GM21526 (cell line): ENCODE data around the gene TNF.

ENCODE experiments used
- ATAC-seq: cut with Tn5 transposase; IDR thresholded peaks from one replicate; pipeline ENCODE4 v1.9.1; 2021; ENCODE audit warnings: moderate library complexity; ENCODE audit not compliant: unreplicated experiment, low FRiP score

The TNF gene

GRCh38 chr6:31572041-31572911 is 3.1 kb upstream of the TNF start, which contains the start of gene LTA:
TSS of gene LTA (plus strand) at chr6:31572289. CDS start at chr6:31572743, 454 bp downstream.
- peak; percentile 39 for ATAC-seq

DNA sequence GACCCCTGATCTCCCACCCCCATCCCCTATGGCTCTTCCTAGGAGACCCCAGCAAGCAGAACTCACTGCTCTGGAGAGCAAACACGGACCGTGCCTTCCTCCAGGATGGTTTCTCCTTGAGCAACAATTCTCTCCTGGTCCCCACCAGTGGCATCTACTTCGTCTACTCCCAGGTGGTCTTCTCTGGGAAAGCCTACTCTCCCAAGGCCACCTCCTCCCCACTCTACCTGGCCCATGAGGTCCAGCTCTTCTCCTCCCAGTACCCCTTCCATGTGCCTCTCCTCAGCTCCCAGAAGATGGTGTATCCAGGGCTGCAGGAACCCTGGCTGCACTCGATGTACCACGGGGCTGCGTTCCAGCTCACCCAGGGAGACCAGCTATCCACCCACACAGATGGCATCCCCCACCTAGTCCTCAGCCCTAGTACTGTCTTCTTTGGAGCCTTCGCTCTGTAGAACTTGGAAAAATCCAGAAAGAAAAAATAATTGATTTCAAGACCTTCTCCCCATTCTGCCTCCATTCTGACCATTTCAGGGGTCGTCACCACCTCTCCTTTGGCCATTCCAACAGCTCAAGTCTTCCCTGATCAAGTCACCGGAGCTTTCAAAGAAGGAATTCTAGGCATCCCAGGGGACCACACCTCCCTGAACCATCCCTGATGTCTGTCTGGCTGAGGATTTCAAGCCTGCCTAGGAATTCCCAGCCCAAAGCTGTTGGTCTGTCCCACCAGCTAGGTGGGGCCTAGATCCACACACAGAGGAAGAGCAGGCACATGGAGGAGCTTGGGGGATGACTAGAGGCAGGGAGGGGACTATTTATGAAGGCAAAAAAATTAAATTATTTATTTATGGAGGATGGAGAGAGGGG is 1.9 kb upstream of the TNF start:
- no peak for ATAC-seq

- no peak for ATAC-seq
These were observed 981 bp upstream of the TNF start for GRCh38 chr6:31574106-31575061.

DNA sequence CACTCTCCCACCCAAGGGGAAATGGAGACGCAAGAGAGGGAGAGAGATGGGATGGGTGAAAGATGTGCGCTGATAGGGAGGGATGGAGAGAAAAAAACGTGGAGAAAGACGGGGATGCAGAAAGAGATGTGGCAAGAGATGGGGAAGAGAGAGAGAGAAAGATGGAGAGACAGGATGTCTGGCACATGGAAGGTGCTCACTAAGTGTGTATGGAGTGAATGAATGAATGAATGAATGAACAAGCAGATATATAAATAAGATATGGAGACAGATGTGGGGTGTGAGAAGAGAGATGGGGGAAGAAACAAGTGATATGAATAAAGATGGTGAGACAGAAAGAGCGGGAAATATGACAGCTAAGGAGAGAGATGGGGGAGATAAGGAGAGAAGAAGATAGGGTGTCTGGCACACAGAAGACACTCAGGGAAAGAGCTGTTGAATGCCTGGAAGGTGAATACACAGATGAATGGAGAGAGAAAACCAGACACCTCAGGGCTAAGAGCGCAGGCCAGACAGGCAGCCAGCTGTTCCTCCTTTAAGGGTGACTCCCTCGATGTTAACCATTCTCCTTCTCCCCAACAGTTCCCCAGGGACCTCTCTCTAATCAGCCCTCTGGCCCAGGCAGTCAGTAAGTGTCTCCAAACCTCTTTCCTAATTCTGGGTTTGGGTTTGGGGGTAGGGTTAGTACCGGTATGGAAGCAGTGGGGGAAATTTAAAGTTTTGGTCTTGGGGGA is 754 bp downstream of the TNF start:
- ATAC-seq, result no peak

DNA sequence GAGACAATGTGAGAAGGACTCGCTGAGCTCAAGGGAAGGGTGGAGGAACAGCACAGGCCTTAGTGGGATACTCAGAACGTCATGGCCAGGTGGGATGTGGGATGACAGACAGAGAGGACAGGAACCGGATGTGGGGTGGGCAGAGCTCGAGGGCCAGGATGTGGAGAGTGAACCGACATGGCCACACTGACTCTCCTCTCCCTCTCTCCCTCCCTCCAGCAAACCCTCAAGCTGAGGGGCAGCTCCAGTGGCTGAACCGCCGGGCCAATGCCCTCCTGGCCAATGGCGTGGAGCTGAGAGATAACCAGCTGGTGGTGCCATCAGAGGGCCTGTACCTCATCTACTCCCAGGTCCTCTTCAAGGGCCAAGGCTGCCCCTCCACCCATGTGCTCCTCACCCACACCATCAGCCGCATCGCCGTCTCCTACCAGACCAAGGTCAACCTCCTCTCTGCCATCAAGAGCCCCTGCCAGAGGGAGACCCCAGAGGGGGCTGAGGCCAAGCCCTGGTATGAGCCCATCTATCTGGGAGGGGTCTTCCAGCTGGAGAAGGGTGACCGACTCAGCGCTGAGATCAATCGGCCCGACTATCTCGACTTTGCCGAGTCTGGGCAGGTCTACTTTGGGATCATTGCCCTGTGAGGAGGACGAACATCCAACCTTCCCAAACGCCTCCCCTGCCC is 1.7 kb downstream of the TNF start:
- no peak for ATAC-seq

DNA sequence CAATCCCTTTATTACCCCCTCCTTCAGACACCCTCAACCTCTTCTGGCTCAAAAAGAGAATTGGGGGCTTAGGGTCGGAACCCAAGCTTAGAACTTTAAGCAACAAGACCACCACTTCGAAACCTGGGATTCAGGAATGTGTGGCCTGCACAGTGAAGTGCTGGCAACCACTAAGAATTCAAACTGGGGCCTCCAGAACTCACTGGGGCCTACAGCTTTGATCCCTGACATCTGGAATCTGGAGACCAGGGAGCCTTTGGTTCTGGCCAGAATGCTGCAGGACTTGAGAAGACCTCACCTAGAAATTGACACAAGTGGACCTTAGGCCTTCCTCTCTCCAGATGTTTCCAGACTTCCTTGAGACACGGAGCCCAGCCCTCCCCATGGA is 2.2 kb downstream of the TNF start:
- ATAC-seq, result no peak

GRCh38 chr6:31578184-31579118 is 3.1 kb downstream of the TNF start:
- ATAC-seq, result no peak

GRCh38 chr6:31579119-31579505 is 3.7 kb downstream of the TNF start:
- no peak for ATAC-seq

DNA sequence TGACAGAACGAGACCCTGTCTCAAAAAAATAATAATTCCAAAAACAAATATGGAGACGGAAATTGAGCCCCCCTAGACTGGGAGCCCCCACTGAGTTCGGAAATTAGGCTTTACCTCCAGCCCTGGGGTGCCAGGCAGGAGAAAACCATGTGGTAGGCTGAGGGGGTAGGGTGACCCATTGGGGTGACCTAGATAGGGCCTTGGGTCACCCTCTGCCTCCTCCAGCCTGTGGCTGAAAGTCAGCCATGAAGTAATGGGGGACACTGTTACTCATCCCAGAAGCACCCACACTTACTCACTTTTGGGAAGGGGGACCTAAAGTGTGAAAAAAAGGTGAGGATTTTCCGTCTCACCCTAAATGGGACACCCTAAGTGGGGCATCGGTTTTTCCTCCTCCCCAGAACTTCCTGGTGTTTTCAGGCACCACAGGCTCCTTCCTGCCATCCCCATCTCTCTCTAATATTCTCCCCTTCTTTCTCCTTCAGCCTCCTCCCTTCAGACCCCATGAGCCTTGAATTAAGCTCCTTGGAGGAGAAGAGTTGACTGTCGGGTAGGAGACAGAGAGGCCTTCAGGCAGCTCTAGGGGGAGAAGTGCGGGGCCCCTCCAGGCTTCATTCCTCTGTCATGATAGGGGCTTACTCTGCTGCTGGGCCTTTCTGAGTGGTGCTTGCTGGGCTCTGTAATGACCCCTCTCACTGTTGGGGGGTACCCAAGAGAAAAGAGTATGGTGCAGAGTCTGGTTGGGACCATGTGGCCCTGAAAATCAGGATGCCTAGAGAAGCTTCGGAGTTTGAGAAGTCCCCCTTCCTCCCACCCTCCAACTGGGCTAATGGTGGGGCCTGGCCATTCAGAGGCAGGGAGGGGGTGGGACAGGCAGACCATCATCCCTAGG is 4.4 kb downstream of the TNF start:
- no peak for ATAC-seq

GRCh38 chr6:31580438-31580740 is 5.0 kb downstream of the TNF start:
- no peak for ATAC-seq

- no peak for ATAC-seq
These were observed 5.6 kb downstream of the TNF start for GRCh38 chr6:31580807-31581433.

DNA sequence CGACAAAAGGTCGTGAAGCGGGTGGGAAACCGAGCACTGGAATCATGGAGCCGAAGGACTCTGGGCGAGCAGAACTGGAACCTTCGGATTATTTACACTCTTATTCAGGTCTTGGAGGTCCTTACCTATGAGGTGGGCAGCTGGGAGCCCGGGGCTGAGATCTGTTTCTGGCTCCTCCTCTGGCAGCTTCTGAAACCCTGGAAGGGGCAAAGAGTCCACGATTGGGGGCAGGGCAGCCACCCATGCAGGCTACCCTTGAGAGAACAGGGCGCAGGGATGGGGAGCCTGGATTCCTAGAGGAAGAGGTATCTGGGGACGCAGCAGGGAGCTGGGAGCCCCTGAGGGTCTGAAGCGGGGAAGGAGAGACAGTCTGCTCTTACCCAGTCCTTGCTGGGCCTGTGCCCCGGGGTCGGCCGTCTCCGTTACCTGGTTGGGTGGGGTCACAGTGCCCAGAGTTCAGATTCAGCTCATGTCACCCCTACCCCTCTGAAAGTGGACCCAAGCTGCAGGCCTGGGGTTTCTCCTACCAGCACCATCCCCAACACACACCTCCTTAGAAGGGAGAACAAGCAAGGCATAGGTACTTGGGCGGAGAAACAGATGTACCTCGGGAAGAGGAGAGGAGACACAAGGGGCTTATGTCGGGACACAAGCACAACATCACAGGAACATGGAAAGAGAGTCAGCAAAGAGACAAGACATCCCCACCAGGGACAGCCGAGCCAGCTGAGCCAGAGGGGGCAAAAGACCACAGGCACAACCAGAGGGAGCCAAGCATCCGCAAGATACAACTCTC is 6.3 kb downstream of the TNF start:
- no peak for ATAC-seq

GRCh38 chr6:31582230-31582643 is 6.9 kb downstream of the TNF start, which contains the start of gene LTB:
TSS of gene LTB (minus strand) at chr6:31582424. CDS start at chr6:31582417, 7 bp downstream.
- ATAC-seq, result no peak

DNA sequence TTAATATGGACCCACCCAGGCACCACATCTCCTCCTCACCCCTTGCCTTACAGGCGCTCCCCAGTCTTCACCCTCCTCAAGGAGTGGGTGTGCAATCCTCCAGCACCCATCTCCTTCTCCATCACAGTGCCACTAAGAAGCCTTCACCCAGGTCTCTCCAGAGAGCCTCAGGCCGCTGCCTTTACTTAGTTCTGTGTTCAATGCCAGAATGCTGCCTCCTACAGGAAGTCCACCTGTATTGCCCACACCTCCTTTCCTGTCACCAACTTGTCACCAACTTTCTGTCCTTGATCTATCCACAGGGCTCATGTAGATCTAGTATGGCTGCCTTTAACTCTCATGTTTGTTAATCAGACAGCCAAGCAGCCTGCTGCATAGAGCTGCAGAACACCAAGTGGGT is 10.1 kb downstream of the TNF start:
- no peak for ATAC-seq

DNA sequence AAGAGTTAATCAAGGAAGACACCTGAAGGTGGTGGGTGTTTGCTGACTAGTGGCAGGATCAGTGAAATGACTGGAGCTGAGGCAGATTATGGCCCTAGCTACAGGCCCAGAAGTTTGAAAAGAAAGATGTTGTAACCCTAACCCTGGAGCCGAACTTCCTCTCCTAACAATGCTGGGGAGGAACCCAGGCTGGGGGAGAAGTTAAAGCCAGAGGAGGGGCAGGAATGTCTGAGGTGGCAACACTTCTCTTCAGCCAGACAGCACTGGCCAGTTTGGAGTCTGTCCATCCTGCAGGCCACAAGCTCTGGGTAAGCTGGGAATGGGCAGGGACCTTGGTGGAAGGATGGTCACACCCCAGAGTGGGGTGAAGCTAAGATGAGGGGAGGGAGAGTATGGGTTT is 10.6 kb downstream of the TNF start, which contains the start of gene LST1:
LST1 (plus strand) TSS at position 270 of the 400 bp plus-strand sequence. CDS start 1,023 bp downstream, outside the sequence.
- no peak for ATAC-seq
